K562 (cell line): ENCODE data around the gene KCNJ9. TPM values are rescaled to one million over a fixed set of nuclear protein-coding genes. Genes with fewer than 3 reads are reported as not detected.

ENCODE experiments used
- ATF7 ChIP-seq: fragments of 450-650 bp; IDR thresholded peaks from 2 replicates; pipeline ENCODE4 v1.7.1; 2014; ENCODE audit warnings: mild to moderate bottlenecking, moderate library complexity
- CBFA2T2 ChIP-seq: fragments of 450-650 bp; conservative IDR thresholded peaks from 2 replicates; pipeline ENCODE4 v1.6.1; 2017; ENCODE audit warnings: mild to moderate bottlenecking
- CCAR2 ChIP-seq: fragments of 200-400 bp; formaldehyde crosslinking; IDR thresholded peaks from 2 replicates; pipeline ENCODE4 v1.6.1; 2017; ENCODE audit warnings: mild to moderate bottlenecking, low read depth, low read length
- CCNT2 ChIP-seq: IDR thresholded peaks from 2 replicates; pipeline ENCODE4 v1.6.1; 2011; ENCODE audit warnings: borderline replicate concordance, low read depth, mild to moderate bottlenecking, moderate library complexity, mixed read lengths, low read length; ENCODE audit not compliant: insufficient read length; ENCODE audit errors: extremely low read depth
- CREM ChIP-seq: IDR thresholded peaks from 2 replicates; pipeline ENCODE4 v1.6.1; 2014; ENCODE audit warnings: antibody characterized with exemption, low read depth
- E2F6 ChIP-seq, 2 experiments: IDR thresholded peaks; 2 replicates each; pipeline ENCODE4 v1.6.1; 2011; ENCODE audit warnings: borderline replicate concordance in 1 of 2, control low read depth in 1 of 2, low read depth in 1 of 2, low read length in 1 of 2, mild to moderate bottlenecking in 1 of 2, mixed read lengths in 1 of 2, moderate library complexity in 1 of 2; ENCODE audit not compliant: insufficient read depth in 1 of 2, insufficient read length in 1 of 2, poor library complexity in 1 of 2, severe bottlenecking in 1 of 2; ENCODE audit errors: extremely low read depth in 1 of 2
- GABPA ChIP-seq: fragments of 200-800 bp; sonication (Bioruptor generic); conservative IDR thresholded peaks from 2 replicates; pipeline ENCODE4 v1.6.1; 2016; ENCODE audit warnings: low read depth, missing genetic modification characterization, missing compliant biosample characterization
- JUND ChIP-seq, 2 experiments: IDR thresholded peaks; 2 replicates in 1 of 2; 3 replicates in 1 of 2; pipeline ENCODE4 v1.6.1; 2011; ENCODE audit warnings: borderline replicate concordance in 2 of 2, low read depth in 2 of 2, low read length in 2 of 2, improper control_type of control experiment in 1 of 2, missing biosample characterization in 1 of 2, missing genetic modification characterization in 1 of 2, missing genetic modification reagents in 1 of 2
- KAT7 ChIP-seq: sonication (generic); formaldehyde crosslinking; IDR thresholded peaks from 2 replicates; pipeline ENCODE4 v1.8.0; 2022; ENCODE audit warnings: missing genetic modification reagents, mild to moderate bottlenecking, borderline replicate concordance
- MIER1 ChIP-seq: fragments of 450-650 bp; IDR thresholded peaks from 2 replicates; pipeline ENCODE4 v1.6.1; 2016; ENCODE audit warnings: antibody characterized with exemption, mild to moderate bottlenecking, low read depth
- NR1H2 ChIP-seq: sonication (generic); formaldehyde crosslinking; IDR thresholded peaks from 2 replicates; pipeline ENCODE4 v1.4.0; 2020; ENCODE audit warnings: mild to moderate bottlenecking, missing genetic modification reagents
- PHF8 ChIP-seq: fragments of 200-600 bp; sonication (generic); IDR thresholded peaks from 2 replicates; pipeline ENCODE4 v1.6.1; 2012; ENCODE audit warnings: mixed run types, mild to moderate bottlenecking, inconsistent platforms, low read length, moderate library complexity, borderline replicate concordance
- POLR2G ChIP-seq: fragments of 200-400 bp; formaldehyde crosslinking; IDR thresholded peaks from 2 replicates; pipeline ENCODE4 v1.6.1; 2017; ENCODE audit warnings: low read depth, mild to moderate bottlenecking, antibody characterized with exemption, low read length, moderate library complexity
- VEZF1 ChIP-seq: fragments of 200-800 bp; sonication (Bioruptor generic); IDR thresholded peaks from 2 replicates; pipeline ENCODE4 v1.6.1; 2017; ENCODE audit warnings: missing genetic modification characterization, missing compliant biosample characterization
- XRCC3 ChIP-seq: fragments of 450-650 bp; IDR thresholded peaks from 2 replicates; pipeline ENCODE4 v1.6.1; 2017; ENCODE audit warnings: mild to moderate bottlenecking, moderate library complexity
- polyA plus RNA-seq, 8 experiments: library from polyadenylated mRNA; depleted of rRNA in 4 of 8; stranded (reverse) in 5 of 8; unstranded in 3 of 8; fragments of >200 nt; fragmentation: Nextera tagmentation in 2 of 8; fragmentation: Illumina TruSeq in 1 of 8; extraction: Ambion mirVana in 2 of 8; extraction: Trizol in 1 of 8; gene quantifications; 2 replicates each; pipeline versions ENCODE4 v1.2.1 to v1.2.3, GENCODE V29; 2011 to 2014; ENCODE audit warnings: inconsistent platforms in 1 of 8, missing spikeins in 1 of 8
- total RNA-seq, 7 experiments: library from RNA; depleted of rRNA in 6 of 7; stranded (reverse); fragments of >200 nt in 6 of 7; fragmentation: Illumina TruSeq in 2 of 7; extraction: Trizol in 2 of 7; gene quantifications; 2 replicates each; pipeline versions ENCODE4 v1.2.1 to v1.2.3, GENCODE V29; 2011 to 2021; ENCODE audit warnings: low replicate concordance in 1 of 7
- TF ChIP-seq, protein P1 (sequence below): fragments of 450-650 bp; IDR thresholded peaks from 2 replicates; pipeline ENCODE4 v1.6.1; 2017; ENCODE audit warnings: mild to moderate bottlenecking, moderate library complexity
- TF ChIP-seq, protein P2 (sequence below): fragments of 250-450 bp; sonication (Bioruptor Pico); IDR thresholded peaks from 2 replicates; pipeline ENCODE4 v1.4.0; 2020
- TF ChIP-seq, protein P3 (sequence below): sonication (generic); formaldehyde crosslinking; IDR thresholded peaks from 2 replicates; pipeline ENCODE4 v1.5.0; 2020; ENCODE audit warnings: missing genetic modification reagents
- TF ChIP-seq, protein P4 (sequence below), 2 experiments: fragments of 450-650 bp in 1 of 2; sonication (generic) in 1 of 2; formaldehyde crosslinking; conservative IDR thresholded peaks; 2 replicates each; pipeline versions ENCODE4 v1.4.0 to v1.8.1; 2020 to 2022; ENCODE audit warnings: mild to moderate bottlenecking in 1 of 2, missing genetic modification reagents in 1 of 2

KCNJ9 gene
- total and polyA plus RNA-seq, 9 of the 15 experiments (the other 6 are each of a cell fraction or from before 2014, with no cell fraction given), result not detected

DNA sequence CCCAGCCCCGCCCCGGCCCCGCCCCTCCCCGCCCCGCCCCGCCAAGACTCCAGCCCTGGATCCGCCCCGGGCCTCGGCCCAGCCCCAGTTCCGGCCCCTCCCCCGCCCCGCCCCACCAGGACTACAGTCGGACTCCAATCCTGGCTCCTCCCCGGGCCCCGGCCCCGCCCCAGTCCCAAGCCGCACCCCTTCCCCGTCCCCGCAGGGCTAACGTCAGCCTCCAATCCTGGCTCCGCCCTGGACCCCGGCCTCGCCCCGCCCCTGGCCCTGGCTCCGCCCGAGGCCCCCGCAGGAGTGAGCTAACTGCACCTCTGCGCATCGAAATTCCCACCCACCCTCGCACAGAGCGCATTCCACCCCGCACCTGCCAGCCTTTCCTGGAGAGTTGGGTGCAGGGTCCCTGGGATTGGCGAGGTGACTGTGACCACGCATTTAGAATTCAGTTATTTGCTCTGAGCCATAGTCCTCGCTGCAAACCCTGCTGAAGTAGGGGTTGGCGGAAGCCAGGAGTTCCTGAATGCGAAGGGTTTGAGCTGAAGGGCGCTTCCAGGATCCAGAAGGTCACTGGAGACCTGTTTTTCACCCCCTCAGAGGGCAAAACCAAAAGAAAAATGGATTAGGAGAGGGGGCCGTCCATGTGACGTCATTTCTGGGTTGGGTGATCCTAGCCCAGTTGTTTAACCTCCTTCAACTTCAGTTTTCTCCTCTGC is 17.7 kb downstream of the KCNJ9 start (continued):
- TF ChIP-seq, protein P1, sequence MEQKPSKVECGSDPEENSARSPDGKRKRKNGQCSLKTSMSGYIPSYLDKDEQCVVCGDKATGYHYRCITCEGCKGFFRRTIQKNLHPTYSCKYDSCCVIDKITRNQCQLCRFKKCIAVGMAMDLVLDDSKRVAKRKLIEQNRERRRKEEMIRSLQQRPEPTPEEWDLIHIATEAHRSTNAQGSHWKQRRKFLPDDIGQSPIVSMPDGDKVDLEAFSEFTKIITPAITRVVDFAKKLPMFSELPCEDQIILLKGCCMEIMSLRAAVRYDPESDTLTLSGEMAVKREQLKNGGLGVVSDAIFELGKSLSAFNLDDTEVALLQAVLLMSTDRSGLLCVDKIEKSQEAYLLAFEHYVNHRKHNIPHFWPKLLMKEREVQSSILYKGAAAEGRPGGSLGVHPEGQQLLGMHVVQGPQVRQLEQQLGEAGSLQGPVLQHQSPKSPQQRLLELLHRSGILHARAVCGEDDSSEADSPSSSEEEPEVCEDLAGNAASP, result no peak
- TF ChIP-seq, protein P2, sequence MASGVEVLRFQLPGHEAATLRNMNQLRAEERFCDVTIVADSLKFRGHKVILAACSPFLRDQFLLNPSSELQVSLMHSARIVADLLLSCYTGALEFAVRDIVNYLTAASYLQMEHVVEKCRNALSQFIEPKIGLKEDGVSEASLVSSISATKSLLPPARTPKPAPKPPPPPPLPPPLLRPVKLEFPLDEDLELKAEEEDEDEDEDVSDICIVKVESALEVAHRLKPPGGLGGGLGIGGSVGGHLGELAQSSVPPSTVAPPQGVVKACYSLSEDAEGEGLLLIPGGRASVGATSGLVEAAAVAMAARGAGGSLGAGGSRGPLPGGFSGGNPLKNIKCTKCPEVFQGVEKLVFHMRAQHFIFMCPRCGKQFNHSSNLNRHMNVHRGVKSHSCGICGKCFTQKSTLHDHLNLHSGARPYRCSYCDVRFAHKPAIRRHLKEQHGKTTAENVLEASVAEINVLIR, result 0 out of 2 replicates have a peak, but pooled peaks have one; percentile 29
- TF ChIP-seq, protein P3, sequence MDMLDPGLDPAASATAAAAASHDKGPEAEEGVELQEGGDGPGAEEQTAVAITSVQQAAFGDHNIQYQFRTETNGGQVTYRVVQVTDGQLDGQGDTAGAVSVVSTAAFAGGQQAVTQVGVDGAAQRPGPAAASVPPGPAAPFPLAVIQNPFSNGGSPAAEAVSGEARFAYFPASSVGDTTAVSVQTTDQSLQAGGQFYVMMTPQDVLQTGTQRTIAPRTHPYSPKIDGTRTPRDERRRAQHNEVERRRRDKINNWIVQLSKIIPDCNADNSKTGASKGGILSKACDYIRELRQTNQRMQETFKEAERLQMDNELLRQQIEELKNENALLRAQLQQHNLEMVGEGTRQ, result no peak
- TF ChIP-seq KAT7 (CRISPR knock-in tag) (0 out of 2 replicates have a peak, but pooled peaks have one; percentile 41), VEZF1 (CRISPR knock-in tag) (peak; percentile 88), CCAR2 (no peak), GABPA (tag) (peak; percentile 51), E2F6 (IDR thresholded peaks at IDR 0.05; ENCODE audit: borderline replicate concordance in 1 of 2, extremely low read depth in 1 of 2, insufficient read depth in 1 of 2, insufficient read length in 1 of 2, low read depth in 1 of 2, low read length in 1 of 2, poor library complexity in 1 of 2, severe bottlenecking in 1 of 2) (peak in 1 of 2 experiments; percentile 33), CREM (peak; percentile 42), JUND (IDR thresholded peaks at IDR 0.05; ENCODE audit: borderline replicate concordance, low read depth, low read length) (no peak), JUND (tag; IDR thresholded peaks at IDR 0.05; ENCODE audit: borderline replicate concordance, low read depth, low read length) (0 out of 3 replicates have a peak, but pooled peaks have one; percentile 34), ATF7 (peak; percentile 93), XRCC3 (no peak), MIER1 (no peak), POLR2G (peak; percentile 55), PHF8 (peak; percentile 37; the same call in 1 of the 2 replicates), CBFA2T2 (no peak), NR1H2 (CRISPR knock-in tag) (no peak), CCNT2 (peak; percentile 33)
- TF ChIP-seq, protein P4, sequence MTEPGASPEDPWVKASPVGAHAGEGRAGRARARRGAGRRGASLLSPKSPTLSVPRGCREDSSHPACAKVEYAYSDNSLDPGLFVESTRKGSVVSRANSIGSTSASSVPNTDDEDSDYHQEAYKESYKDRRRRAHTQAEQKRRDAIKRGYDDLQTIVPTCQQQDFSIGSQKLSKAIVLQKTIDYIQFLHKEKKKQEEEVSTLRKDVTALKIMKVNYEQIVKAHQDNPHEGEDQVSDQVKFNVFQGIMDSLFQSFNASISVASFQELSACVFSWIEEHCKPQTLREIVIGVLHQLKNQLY (CRISPR knock-in tag; conservative IDR thresholded peaks at IDR 0.05), result no peak
